H1 (cell line): ENCODE measurements around the gene CUBN. TPM values are rescaled to one million over a fixed set of nuclear protein-coding genes. Genes with fewer than 3 reads are reported as not detected.

Source experiments
- CTCF ChIA-PET: fragments of 300-600 bp; sonication (Branson Sonifier 250); formaldehyde crosslinking; loops from one replicate; lab custom pipeline; 2021; ENCODE audit not compliant: partially characterized antibody; lab: Charles Lee
- POLR2A ChIA-PET: fragments of 300-600 bp; sonication (Branson Sonifier 250); formaldehyde crosslinking; loops from one replicate; lab custom pipeline; 2021; ENCODE audit warnings: inconsistent platforms; ENCODE audit not compliant: partially characterized antibody; lab: Charles Lee
- DNase-seq, 2 experiments: peaks; one replicate each; pipeline versions ENCODE4 v3.0.0 to v3.0.0-alpha.2; 2010 to 2022; ENCODE audit warnings: low spot score in 2 of 2, low read depth in 1 of 2, mixed read lengths in 1 of 2
- FAIRE-seq: peaks from 2 replicates; lab custom pipeline; 2011; peaks lifted over from hg19 to GRCh38; lab: Jason Lieb, UNC
- H2AFZ ChIP-seq: 2 replicates; pipeline ENCODE4 v1.8.1; 2012; ENCODE audit warnings: low read length, inconsistent platforms
- H2AK5ac ChIP-seq: 2 replicates; pipeline ENCODE4 v1.6.1; 2013; ENCODE audit warnings: low read depth, low read length
- H2BK120ac ChIP-seq: replicated peaks from 2 replicates; pipeline ENCODE3; 2013; ENCODE audit warnings: low read depth, low read length, inconsistent platforms
- H2BK12ac ChIP-seq: 2 replicates; pipeline ENCODE4 v1.6.1; 2013; ENCODE audit warnings: low read depth, low read length
- H2BK15ac ChIP-seq: 2 replicates; pipeline ENCODE4 v1.6.1; 2013; ENCODE audit warnings: low read length
- H2BK20ac ChIP-seq: 2 replicates; pipeline ENCODE4 v1.6.1; 2013; ENCODE audit warnings: low read length
- H2BK5ac ChIP-seq: 2 replicates; pipeline ENCODE4 v1.6.1; 2013; ENCODE audit warnings: low read depth, low read length
- H3K14ac ChIP-seq: 2 replicates; pipeline ENCODE4 v1.6.1; 2013; ENCODE audit warnings: inconsistent platforms; ENCODE audit not compliant: insufficient read length
- H3K18ac ChIP-seq: 2 replicates; pipeline ENCODE4 v1.6.1; 2013; ENCODE audit warnings: low read length; ENCODE audit errors: extremely low read depth
- H3K23ac ChIP-seq: 2 replicates; pipeline ENCODE4 v1.6.1; 2013; ENCODE audit warnings: inconsistent platforms; ENCODE audit not compliant: insufficient read length
- H3K23me2 ChIP-seq: 2 replicates; pipeline ENCODE4 v1.6.1; 2013; ENCODE audit warnings: low read depth, low read length
- H3K27ac ChIP-seq: 2 replicates; pipeline ENCODE4 v1.6.1; 2011; ENCODE audit warnings: low read depth, low read length, inconsistent platforms
- H3K27me3 ChIP-seq, 4 experiments: replicated peaks in 1 of 4; 1 replicate in 1 of 4; 2 replicates in 3 of 4; pipeline versions ENCODE4 v1.6.1 to v1.8.1; 2011 to 2013; ENCODE audit warnings: low read length in 3 of 4, mild to moderate bottlenecking in 3 of 4, inconsistent platforms in 2 of 4, mixed read lengths in 2 of 4, moderate library complexity in 1 of 4; ENCODE audit not compliant: control insufficient read depth in 3 of 4, insufficient read depth in 3 of 4; ENCODE audit errors: extremely low read depth in 1 of 4
- H3K36me3 ChIP-seq, 4 experiments: 2 replicates each; pipeline versions ENCODE4 v1.6.1 to v1.8.1; 2011 to 2013; ENCODE audit warnings: mild to moderate bottlenecking in 4 of 4, low read length in 3 of 4, moderate library complexity in 2 of 4, control low read depth in 1 of 4, inconsistent platforms in 1 of 4; ENCODE audit not compliant: insufficient read depth in 4 of 4, control insufficient read depth in 2 of 4
- H3K4ac ChIP-seq: replicated peaks from 2 replicates; pipeline ENCODE3; 2013; ENCODE audit warnings: low read length, low read depth, mixed read lengths, inconsistent platforms; ENCODE audit not compliant: insufficient read length
- H3K4me1 ChIP-seq, 4 experiments: replicated peaks in 1 of 4; 1 replicate in 1 of 4; 2 replicates in 3 of 4; pipeline versions ENCODE4 v1.6.1 to v1.8.1; 2011 to 2013; ENCODE audit warnings: low read length in 3 of 4, inconsistent platforms in 2 of 4, mixed read lengths in 1 of 4; ENCODE audit not compliant: insufficient read depth in 4 of 4, control insufficient read depth in 3 of 4
- H3K4me2 ChIP-seq, 2 experiments: 2 replicates each; pipeline versions ENCODE4 v1.6.1 to v1.8.1; 2011 to 2013; ENCODE audit warnings: low read depth in 2 of 2, low read length in 2 of 2, control low read depth in 1 of 2, inconsistent platforms in 1 of 2, mild to moderate bottlenecking in 1 of 2; ENCODE audit not compliant: insufficient read depth in 1 of 2
- H3K4me3 ChIP-seq, 4 experiments: fragments of 200-600, 300-600 bp in 1 of 4; sonication (generic), shearing (Covaris generic), sonication (Bioruptor Twin) in 1 of 4; 2 replicates each; pipeline versions ENCODE4 v1.5.1 to v1.8.1; 2011 to 2016; ENCODE audit warnings: low read length in 4 of 4, low read depth in 3 of 4, control low read depth in 2 of 4, inconsistent platforms in 2 of 4, mild to moderate bottlenecking in 2 of 4, mixed read lengths in 1 of 4, moderate library complexity in 1 of 4; ENCODE audit not compliant: insufficient read depth in 2 of 4; ENCODE audit errors: extremely low read depth in 1 of 4
- H3K56ac ChIP-seq: replicated peaks from 2 replicates; pipeline ENCODE3; 2013; ENCODE audit warnings: low read depth, mild to moderate bottlenecking, mixed read lengths, low read length, inconsistent platforms; ENCODE audit not compliant: insufficient read length
- H3K79me1 ChIP-seq: 2 replicates; pipeline ENCODE4 v1.6.1; 2013; ENCODE audit warnings: low read depth, low read length, control low read depth
- H3K79me2 ChIP-seq, 2 experiments: 2 replicates each; pipeline versions ENCODE4 v1.6.1 to v1.8.1; 2012 to 2013; ENCODE audit warnings: low read length in 2 of 2, mild to moderate bottlenecking in 2 of 2, inconsistent platforms in 1 of 2; ENCODE audit not compliant: insufficient read depth in 2 of 2, control insufficient read depth in 1 of 2
- H3K9ac ChIP-seq, 4 experiments: replicated peaks in 1 of 4; 1 replicate in 1 of 4; 2 replicates in 3 of 4; pipeline versions ENCODE4 v1.6.1 to v1.8.1; 2011 to 2013; ENCODE audit warnings: low read depth in 3 of 4, low read length in 3 of 4, control low read depth in 2 of 4, mild to moderate bottlenecking in 2 of 4, moderate library complexity in 2 of 4, inconsistent platforms in 1 of 4; ENCODE audit errors: extremely low read depth in 1 of 4
- H3K9me3 ChIP-seq, 2 experiments: 2 replicates each; pipeline versions ENCODE4 v1.6.1 to v1.8.1; 2012 to 2013; ENCODE audit warnings: mild to moderate bottlenecking in 2 of 2, moderate library complexity in 2 of 2, control low read depth in 1 of 2, inconsistent platforms in 1 of 2, low read depth in 1 of 2, low read length in 1 of 2, mixed read lengths in 1 of 2; ENCODE audit not compliant: insufficient read depth in 2 of 2
- H4K20me1 ChIP-seq, 2 experiments: replicated peaks in 1 of 2; 2 replicates each; pipeline versions ENCODE3 to v1.8.1; 2011 to 2013; ENCODE audit warnings: inconsistent platforms in 2 of 2, low read length in 2 of 2, mild to moderate bottlenecking in 1 of 2; ENCODE audit not compliant: insufficient read depth in 2 of 2, control insufficient read depth in 1 of 2
- H4K5ac ChIP-seq: 2 replicates; pipeline ENCODE4 v1.6.1; 2013; ENCODE audit warnings: low read length, low read depth, mixed read lengths, inconsistent platforms; ENCODE audit not compliant: insufficient read length
- H4K8ac ChIP-seq: 2 replicates; pipeline ENCODE4 v1.8.0; 2013; ENCODE audit warnings: mild to moderate bottlenecking, moderate library complexity, low read length, inconsistent platforms; ENCODE audit not compliant: insufficient read depth; ENCODE audit errors: extremely low read depth
- H4K91ac ChIP-seq: replicated peaks from 2 replicates; pipeline ENCODE3; 2013; ENCODE audit warnings: low read length, mixed read lengths, inconsistent platforms; ENCODE audit not compliant: insufficient read length
- CTBP2 ChIP-seq: IDR thresholded peaks from 2 replicates; pipeline ENCODE4 v1.7.0; 2011; ENCODE audit warnings: borderline replicate concordance, mild to moderate bottlenecking, moderate library complexity, mixed read lengths, low read length; ENCODE audit not compliant: insufficient read depth, insufficient read length
- POLR2AphosphoS5 ChIP-seq: IDR thresholded peaks from 2 replicates; pipeline ENCODE4 v1.6.1; 2011; ENCODE audit warnings: low read depth, low read length
- TBP ChIP-seq: IDR thresholded peaks from 2 replicates; pipeline ENCODE4 v1.6.1; 2011; ENCODE audit warnings: low read depth, low read length, improper control_type of control experiment
- polyA plus RNA-seq, 7 experiments: library from polyadenylated mRNA; depleted of rRNA in 3 of 7; stranded (reverse) in 5 of 7; unstranded in 2 of 7; fragments of >200 nt in 5 of 7; fragments of 200-250 nt in 2 of 7; gene quantifications; 1 replicate in 5 of 7; 2 replicates in 1 of 7; 4 replicates in 1 of 7; pipeline versions ENCODE4 v1.2.1 to v1.2.3, GENCODE V29; 2011 to 2013; ENCODE audit warnings: missing spikeins in 2 of 7, mixed read lengths in 2 of 7
- total RNA-seq: library from RNA; stranded (reverse); fragmentation: NEBNext Ultra II Directional; extraction: Animal tissue kit (Norgen Biotek cat#: 25700); gene quantifications from 2 replicates; pipeline ENCODE4 v1.2.1, GENCODE V29; 2021

CUBN gene
- total and polyA plus RNA-seq, 2 of the 8 experiments (the other 6 are each of a cell fraction or from before 2014, with no cell fraction given): 0.04 to 0.08 TPM

DNA sequence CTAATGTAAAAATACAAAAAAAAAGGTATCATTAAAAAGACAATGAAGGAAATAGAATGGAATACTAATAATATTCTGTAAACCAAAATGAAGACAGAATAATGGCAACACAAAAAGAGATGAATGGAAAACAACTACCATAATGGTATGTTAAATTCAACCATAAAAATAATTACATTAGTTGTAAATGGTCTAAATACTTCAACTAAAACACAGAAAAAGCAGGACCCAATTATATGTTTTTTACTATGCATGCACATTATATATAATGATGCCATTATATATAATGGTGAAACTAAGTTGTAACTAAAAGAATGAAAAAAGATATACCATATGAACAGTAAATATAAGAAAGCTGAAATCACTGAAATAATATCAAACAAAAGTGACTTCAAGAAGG lies 76.5 kb downstream of the CUBN start:
- no peak for FAIRE-seq

More for the DNA sequence above, 76.5 kb downstream of the CUBN start:
- Histone ChIP-seq H3K14ac (no peak overlapping the region), H4K5ac (no peak overlapping the region), H2AFZ (no peak overlapping the region), H3K79me1 (no peaks in the 10 kb centered on the region), H2BK20ac (no peak overlapping the region), H2BK15ac (no peak overlapping the region), H3K27ac (no peak overlapping the region), H4K91ac (no peak overlapping the region), H2BK12ac (no peak overlapping the region), H3K9me3 (0 out of 4 replicates have a peak, but pooled peaks cover 0 to 2% of the 10 kb centered on the region in 2 experiments), H3K4me3 (no peak overlapping the region), H3K4ac (no peak overlapping the region), H3K27me3 (no peaks in the 10 kb centered on the region), H2BK120ac (no peak overlapping the region), H3K23me2 (no peaks in the 10 kb centered on the region; the same call in 1 of the 2 replicates), H3K79me2 (no peaks in the 10 kb centered on the region), H4K8ac (no peak overlapping the region), H3K23ac (no peak overlapping the region), H3K4me2 (no peak overlapping the region), H2BK5ac (no peak overlapping the region), H3K36me3 (no peaks in the 10 kb centered on the region), H3K18ac (no peak overlapping the region), H3K56ac (no peak overlapping the region), H3K9ac (no peak overlapping the region), H3K4me1 (no peaks in the 10 kb centered on the region), H4K20me1 (no peaks in the 10 kb centered on the region), H2AK5ac (no peak overlapping the region)
- TF ChIP-seq POLR2AphosphoS5: no peak
- TF ChIP-seq TBP: no peak
- no peak for TF ChIP-seq CTBP2
- no peak for DNase-seq
- POLR2A ChIA-PET: no interaction called here
- CTCF ChIA-PET: no interaction called here
